OCI-LY1 (cell line): Measurements from ENCODE around the gene NIT1.

Experiments
- EZH2 ChIP-seq: fragments of 200-600 bp; sonication (generic), shearing (Covaris generic); IDR thresholded peaks from 2 replicates; pipeline ENCODE4 v1.8.0; 2017; ENCODE audit warnings: borderline replicate concordance, mixed run types, mild to moderate bottlenecking, antibody characterized with exemption, low read length, moderate library complexity, mixed read lengths
- TF ChIP-seq, protein P1 (sequence below): fragments of 200-600 bp; sonication (generic), shearing (Covaris generic); IDR thresholded peaks from 2 replicates; pipeline ENCODE4 v1.5.1; 2017; ENCODE audit warnings: mild to moderate bottlenecking, antibody characterized with exemption, low read length, moderate library complexity, mixed read lengths

DNA sequence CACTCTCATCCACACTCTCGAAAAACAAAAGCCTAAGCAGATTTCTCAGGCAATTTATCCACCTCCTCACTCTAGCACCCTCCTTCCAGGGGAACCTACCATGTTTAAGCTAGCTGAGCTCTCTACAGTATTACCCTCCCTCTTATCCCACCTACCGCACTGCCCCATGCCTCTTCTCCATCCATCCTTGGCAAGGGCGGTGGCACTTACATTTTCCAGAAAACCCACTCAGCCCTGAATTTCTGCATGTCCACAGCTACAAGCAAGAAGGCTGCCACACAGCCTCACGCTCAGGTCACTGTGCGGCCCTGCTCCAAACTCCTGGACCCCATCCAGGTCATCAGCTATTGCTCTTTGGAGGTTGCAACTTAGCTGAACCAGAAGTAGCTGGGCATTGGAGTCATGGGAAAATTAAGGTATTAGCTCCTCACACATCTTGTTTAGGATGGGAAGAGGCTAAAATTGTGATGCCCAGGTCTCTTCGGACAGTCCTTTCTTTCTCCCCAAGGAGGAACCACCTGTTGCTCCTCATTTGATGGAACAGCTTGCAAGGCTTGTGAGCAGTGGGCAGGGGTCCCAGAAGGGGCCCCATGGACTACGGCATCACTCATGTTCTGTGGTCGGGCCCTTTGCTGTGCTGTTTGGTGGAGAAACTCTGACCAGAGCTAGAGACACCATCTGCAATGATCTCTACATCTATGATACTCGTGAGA lies 18.7 kb upstream of the NIT1 start:
- TF ChIP-seq EZH2 = no peak
- TF ChIP-seq, protein P1, sequence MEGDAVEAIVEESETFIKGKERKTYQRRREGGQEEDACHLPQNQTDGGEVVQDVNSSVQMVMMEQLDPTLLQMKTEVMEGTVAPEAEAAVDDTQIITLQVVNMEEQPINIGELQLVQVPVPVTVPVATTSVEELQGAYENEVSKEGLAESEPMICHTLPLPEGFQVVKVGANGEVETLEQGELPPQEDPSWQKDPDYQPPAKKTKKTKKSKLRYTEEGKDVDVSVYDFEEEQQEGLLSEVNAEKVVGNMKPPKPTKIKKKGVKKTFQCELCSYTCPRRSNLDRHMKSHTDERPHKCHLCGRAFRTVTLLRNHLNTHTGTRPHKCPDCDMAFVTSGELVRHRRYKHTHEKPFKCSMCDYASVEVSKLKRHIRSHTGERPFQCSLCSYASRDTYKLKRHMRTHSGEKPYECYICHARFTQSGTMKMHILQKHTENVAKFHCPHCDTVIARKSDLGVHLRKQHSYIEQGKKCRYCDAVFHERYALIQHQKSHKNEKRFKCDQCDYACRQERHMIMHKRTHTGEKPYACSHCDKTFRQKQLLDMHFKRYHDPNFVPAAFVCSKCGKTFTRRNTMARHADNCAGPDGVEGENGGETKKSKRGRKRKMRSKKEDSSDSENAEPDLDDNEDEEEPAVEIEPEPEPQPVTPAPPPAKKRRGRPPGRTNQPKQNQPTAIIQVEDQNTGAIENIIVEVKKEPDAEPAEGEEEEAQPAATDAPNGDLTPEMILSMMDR = no peak
